Measurements from ENCODE around the gene SNRK.

Gene SNRK

GRCh38 chr3:43378066-43378935, 92.0 kb downstream of the SNRK start:
- peak; percentile 15 to 21 for DNase-seq

DNA sequence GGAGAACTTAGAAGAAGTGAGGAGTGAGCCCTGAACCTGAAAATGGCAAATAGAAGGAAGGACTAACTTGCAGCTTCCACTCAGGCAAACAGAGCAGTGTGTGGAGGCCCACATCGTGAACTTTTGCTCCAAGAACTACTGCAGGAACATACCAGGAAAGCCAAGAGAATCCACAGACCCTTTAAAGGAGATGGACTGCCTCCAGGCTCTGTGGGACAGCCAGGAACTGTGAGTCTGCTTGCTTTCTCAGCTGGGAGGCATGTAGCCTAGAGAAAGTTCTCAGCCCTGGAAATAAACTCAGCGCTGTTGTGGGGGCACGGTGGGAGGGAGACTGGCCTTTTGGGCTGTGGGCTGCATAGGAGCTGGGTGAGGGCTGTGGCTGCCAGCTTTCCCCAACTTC, 93.0 kb downstream of the SNRK start:
- no peak for DNase-seq

DNA sequence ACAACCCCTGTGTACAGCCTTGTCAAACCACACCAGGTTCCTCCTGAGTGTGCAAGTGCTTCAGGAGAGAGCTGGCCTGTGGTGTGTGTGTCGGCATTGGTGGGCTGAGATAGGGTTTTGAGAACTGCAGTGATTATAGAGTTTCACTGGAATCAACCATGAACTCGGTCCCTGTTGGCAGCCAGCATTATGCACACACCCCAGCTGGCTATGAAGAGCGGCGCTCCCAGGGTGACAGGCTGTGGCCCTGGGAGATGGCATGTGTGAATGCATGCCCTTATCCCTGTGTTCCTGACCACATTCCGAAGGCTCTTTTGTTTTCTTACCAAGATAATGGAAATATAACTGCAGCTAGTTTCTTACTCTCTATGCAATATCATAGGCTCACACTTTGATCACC, 101.8 kb downstream of the SNRK start:
- DNase-seq = no peak

GRCh38 chr3:43388915-43389314, 102.6 kb downstream of the SNRK start:
- no peak for DNase-seq

- peak; percentile 86 to 87 for DNase-seq
Observed at GRCh38 chr3:43389388-43390254, 103.3 kb downstream of the SNRK start.

GRCh38 chr3:43390255-43390588, 103.9 kb downstream of the SNRK start:
- no peak for DNase-seq

- DNase-seq = no peak
Observed at GRCh38 chr3:43391621-43392020, 105.3 kb downstream of the SNRK start.

GRCh38 chr3:43394041-43394554, 107.8 kb downstream of the SNRK start:
- DNase-seq = no peak

DNA sequence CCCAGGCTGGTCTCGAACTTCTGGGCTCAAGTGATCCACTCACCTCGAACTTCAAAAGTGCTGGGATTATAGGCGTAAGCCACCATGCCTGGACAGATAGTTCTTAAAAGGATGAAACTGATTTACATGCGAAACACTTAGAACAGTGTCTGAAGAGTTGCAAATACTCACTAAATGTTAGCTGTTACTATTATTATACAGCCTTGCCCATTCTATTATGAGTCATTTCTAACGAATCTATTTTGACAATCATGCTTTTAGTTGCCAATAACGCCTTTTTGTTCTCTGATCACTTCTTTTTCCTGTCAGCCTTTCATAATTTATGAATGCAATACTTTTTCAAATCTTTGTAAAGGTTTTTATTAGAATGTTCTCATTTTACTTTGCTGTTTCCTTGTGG, 112.7 kb downstream of the SNRK start:
- DNase-seq = no peak

DNA sequence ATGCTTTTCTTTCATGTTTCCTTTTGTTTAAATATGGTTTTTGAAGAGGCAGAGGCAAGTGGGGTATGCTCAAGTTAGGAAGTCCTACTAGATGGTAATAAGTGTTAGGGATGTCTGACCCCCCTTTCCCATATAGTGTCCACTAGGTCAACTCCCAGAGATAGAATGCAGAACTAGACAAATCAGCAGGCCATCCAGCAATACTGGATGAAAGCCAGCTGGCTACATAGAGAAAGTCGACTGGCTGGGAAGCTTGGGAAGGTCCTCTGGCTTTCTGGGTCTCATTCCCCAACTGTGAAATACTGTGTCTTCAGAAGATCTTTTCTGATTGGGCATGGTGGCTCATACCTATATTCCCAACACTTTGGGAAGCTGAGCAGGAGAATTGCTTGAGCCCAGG, 113.8 kb downstream of the SNRK start:
- DNase-seq = no peak
